Renal pelvis (tissue), 4 donors: ENCODE results near the gene KLHL17. TPM values are rescaled to one million over a fixed set of nuclear protein-coding genes. Genes with fewer than 3 reads are reported as not detected.
"Not testable (repeated sequence)": the region's sequence is repeated elsewhere in the genome, so short reads cannot be mapped to it uniquely, and the experiment has no call there.

Experiments
- DNase-seq: peaks from one replicate; pipeline ENCODE4 v3.0.0-alpha.2; 2013
- polyA plus RNA-seq, 3 donors: library from polyadenylated mRNA; unstranded; fragments of 120-200 nt; gene quantifications; one replicate each; pipeline ENCODE4 v1.2.1, GENCODE V29; 2013; ENCODE audit not compliant: insufficient read length in 3 of 3

Gene KLHL17
- polyA plus RNA-seq, 3 donors, result 9.9 to 14.3 (median 13.6) TPM

- DNase-seq, result no peak
These were observed 7.3 kb downstream of the KLHL17 start for GRCh38 chr1:967466-968343.

- DNase-seq, result no peak
These were observed 9.0 kb downstream of the KLHL17 start for GRCh38 chr1:969260-969855.

- DNase-seq, result no peak
These were observed 10.0 kb downstream of the KLHL17 start for GRCh38 chr1:970242-970972.

GRCh38 chr1:970973-971730, 10.8 kb downstream of the KLHL17 start:
- no peak for DNase-seq

GRCh38 chr1:971751-972506, 11.5 kb downstream of the KLHL17 start:
- DNase-seq, result no peak

- DNase-seq, result no peak
These were observed 12.5 kb downstream of the KLHL17 start for GRCh38 chr1:972726-973458.

GRCh38 chr1:973459-974292, 13.3 kb downstream of the KLHL17 start:
- no peak for DNase-seq

GRCh38 chr1:974293-974640, 13.9 kb downstream of the KLHL17 start:
- no peak for DNase-seq

- no peak for DNase-seq
These were observed 14.4 kb downstream of the KLHL17 start for GRCh38 chr1:974687-975328.

GRCh38 chr1:975365-975764, 15.0 kb downstream of the KLHL17 start:
- DNase-seq, result no peak

GRCh38 chr1:975896-976683, 15.7 kb downstream of the KLHL17 start:
- DNase-seq, result peak; percentile 51

GRCh38 chr1:976791-977190, 16.4 kb downstream of the KLHL17 start:
- DNase-seq, result not testable (repeated sequence)

- DNase-seq, result no peak
These were observed 17.9 kb downstream of the KLHL17 start for GRCh38 chr1:978069-978834.

- no peak for DNase-seq
These were observed 18.7 kb downstream of the KLHL17 start for GRCh38 chr1:978835-979743.

GRCh38 chr1:979744-980072, 19.3 kb downstream of the KLHL17 start:
- DNase-seq, result no peak

GRCh38 chr1:980137-980571, 19.8 kb downstream of the KLHL17 start:
- no peak for DNase-seq
